Skeletal muscle cell (primary cell): Measurements from ENCODE around the gene TPM1.

Experiments
- DNase-seq: peaks from one replicate; pipeline ENCODE4 v3.0.0-alpha.2; 2010; ENCODE audit warnings: low read depth
- H3K4me3 ChIP-seq: 2 replicates; pipeline ENCODE4 v1.5.1; 2011; ENCODE audit warnings: low read depth, mild to moderate bottlenecking, control low read depth, low read length, moderate library complexity

The TPM1 gene

DNA sequence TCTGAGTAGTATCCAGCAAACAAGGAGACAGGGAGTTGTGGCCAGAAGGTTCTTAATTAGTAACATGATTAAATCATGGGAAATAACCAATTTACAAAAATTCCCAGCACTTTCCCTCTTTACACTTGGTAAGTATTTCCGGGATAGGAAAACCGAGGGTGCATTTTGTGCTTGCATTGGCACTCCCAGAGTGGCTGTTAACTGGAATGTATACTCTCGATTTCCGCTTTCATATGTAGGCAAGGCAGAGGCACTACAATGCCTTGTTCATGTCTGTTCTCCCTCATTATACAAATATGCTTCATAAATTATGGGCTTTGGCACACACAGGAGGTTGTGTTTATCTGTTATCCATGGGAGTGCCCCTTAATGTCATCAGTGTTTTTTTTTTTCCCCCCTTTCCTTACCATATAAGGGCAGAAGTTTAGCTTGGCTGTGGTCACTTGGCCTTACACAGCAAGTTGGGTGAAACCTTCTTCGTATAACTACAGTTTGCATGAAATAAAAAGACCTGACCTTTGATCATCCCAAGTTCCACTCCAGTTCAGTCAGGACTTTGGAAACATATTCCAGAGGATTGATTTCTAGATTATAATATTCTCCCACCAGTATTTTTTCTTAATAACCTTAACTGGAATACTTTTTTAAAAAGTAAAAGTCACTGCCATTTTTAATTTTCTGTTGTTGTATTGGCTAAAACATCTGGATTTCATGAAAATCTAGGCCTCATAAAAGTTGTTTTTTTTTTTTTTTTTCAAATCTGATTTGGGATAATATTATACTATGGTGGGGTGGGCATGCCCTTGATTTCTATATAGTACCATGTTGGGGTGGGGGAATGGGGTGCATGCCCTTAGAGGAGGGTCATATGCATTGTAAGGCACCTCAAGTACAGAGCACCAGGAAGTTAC is 8.9 kb downstream of the TPM1 start:
- DNase-seq = no peak

DNA sequence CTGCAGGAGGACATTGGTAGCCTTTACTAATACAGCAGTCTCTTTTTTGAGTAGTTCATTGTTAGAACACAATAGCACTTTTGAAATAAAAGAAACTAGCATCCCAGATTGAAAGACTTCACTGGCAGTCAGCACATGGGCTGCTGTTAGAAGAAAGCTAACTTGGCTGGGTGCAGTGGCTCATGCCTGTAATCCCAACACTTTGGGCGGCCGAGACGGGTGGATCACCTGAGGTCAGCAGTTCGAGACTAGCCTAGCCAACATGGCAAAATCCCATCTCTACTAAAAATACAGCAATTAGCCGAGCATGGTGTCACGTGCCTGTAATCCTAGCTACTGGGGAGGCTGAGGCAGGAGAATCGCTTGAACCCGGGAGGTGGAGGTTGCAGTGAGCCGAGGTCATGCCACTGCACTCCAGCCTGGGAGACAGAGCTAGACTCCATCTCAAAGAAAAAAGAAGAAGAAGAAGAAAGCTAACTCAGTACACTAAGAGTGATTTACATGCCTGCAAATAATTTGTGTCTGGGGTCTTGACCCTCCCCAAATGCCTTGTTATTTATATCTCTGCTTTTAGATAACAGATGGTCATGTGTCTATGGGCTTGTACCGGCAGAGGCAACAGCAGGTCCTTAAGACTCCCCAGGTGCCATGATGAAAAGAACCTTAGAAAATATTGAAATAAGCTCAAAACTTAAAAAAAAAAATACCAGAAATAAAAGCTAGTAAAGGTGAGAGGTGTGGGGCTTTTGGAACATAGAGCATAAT is 9.7 kb downstream of the TPM1 start:
- no peak overlapping the region for H3K4me3 ChIP-seq
- no peak for DNase-seq

More for the DNA sequence above, 8.9 kb downstream of the TPM1 start:
- H3K4me3 ChIP-seq = no peak overlapping the region

DNA sequence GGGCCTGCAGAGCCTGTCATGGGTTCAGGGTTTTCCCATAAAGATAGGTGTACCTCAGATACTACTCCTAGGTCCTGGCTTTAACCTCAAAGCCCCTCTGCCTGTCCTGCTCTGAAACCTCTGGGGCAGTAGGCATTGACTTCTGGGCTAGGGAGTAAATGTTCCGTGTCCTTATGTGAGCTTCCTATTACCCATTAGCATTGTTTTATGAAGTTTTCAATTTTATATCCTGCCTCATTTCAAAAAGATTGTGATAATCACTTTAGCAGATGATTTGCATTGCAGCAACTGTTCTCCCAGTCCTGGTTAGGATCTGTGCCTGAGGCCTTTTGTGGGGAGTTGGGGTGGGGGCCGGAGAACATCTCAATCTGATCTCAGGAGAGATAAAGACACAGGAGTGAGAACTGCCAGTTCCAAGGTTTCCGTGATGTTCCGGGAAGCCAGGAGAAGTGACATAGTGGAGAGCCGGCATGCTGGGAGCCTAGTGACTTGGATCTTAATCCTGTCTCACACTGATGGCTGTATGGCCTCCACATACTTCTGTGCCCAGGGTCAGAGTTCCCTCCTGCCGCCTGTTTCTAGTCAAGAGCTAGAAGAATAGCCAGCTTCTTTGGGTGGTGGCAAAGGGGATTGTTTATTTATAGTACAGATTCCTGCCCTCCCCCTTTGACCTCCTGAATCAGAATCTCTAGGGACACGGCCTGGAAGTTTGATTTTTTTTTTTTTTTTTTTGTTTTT is 10.6 kb downstream of the TPM1 start:
- no peak for DNase-seq
- H3K4me3 ChIP-seq = no peak overlapping the region

DNA sequence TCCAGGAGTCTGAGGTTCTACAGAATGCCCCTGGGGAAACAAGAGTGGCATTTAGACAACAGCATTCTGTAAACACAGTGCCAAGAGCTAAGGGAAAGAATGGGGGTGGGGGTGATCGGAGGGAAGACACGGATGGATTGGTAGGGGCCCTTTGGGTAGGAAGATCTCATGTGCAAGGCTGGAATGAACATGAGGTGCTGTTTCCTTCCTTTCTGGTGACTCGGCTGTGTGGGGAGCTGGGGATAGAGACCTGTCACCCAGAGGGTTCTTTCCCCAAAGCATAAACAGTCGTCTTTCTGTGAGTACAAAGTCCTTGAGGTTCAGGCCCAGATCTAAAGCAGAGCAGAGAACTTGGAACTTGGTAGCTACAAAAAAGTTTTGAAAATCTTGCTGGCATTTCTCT is 11.7 kb downstream of the TPM1 start:
- DNase-seq = no peak
- no peak overlapping the region for H3K4me3 ChIP-seq

DNA sequence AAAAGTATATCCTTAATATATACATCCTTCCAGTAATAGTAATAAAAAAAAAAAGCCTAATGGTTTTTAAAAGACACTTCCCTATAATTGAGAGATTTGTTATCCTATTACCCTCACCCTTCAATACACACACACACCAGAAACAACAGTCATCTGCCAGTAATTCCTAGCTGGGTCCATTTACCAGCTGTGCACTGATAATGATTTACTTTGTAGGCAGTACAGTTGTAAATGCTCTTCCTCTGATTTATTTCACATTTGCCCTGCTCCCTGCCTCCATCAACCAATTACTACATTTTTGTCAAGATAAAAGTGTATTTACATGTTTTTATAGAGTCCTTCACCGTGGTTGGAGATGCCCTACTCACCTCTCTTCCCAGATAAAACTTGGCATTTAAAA is 12.4 kb downstream of the TPM1 start:
- DNase-seq = no peak
- H3K4me3 ChIP-seq = no peak overlapping the region

DNA sequence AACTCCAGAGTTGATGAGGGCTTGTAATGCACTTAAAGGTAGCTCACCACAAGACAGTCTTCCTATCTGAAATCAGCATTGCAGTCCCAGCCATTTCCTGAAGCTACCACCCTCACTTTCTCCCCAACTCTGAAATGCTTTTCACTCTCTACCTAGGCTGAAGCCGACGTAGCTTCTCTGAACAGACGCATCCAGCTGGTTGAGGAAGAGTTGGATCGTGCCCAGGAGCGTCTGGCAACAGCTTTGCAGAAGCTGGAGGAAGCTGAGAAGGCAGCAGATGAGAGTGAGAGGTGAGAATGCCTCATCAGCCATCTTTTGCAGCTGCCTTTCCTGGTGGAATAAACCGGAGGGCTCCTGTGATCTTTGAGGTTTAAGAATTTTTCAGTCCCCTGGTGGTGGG is 14.3 kb downstream of the TPM1 start:
- no peak for DNase-seq
- H3K4me3 ChIP-seq = no peak overlapping the region

DNA sequence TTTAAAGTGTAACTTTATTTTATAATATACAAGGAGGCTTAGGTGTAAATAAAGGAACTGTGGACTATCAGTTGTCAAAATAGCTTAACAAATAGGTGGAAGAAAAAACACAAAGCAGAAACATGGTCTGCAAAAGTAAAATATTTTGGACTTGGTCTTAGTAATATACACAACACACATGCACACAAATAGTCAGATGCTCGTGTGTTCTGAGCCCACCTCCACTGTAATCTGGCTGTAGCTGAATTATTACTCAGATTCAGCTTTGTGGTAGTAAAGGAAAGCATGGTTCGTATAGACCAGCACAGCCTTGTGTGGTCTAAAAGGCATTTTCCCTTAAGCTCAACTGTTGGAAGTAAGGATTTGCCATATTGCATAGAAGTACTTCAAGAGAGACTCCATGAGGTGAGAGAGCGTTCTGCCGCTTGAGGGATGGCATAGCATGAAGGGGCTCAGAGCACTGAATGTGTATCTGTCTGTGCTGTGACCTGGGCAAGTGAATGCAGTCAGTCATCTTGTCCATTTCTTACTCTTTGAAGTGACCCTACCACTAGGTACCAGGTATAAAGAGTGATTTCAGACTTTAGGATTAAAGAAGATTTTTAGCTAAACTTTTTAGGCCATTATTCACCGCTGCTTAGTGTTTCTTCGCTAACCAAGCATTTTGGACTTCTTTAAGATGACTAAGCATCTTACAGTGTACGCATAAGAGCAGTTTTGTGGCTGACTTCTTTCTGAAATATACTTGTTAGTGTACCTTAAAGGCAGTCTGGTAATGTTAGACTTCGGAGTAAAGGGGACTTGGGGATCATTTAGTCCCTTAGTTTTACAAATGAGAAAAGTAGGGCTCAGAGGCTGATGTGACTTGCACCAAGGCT is 15.2 kb downstream of the TPM1 start:
- DNase-seq = no peak
- no peak overlapping the region for H3K4me3 ChIP-seq

DNA sequence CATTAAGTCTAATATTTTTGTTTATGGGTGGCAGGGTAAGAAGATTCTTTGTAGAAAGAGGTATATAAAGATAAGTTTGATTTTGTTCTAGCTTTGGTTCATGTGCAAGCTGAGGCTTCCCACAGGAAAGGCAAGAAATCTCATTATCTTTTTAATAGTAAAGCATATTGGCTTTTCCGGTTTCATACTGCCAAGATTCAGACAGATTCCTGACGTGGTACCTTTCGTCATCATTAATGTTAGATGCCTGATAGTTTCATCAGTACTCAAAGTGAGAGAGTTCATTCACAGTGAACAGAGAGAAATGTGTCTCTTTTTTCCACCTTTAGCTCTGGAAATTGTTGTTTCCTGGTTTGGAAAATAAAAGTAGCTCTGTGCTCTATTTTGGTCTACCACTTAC is 16.5 kb downstream of the TPM1 start:
- DNase-seq = no peak
- no peak overlapping the region for H3K4me3 ChIP-seq

DNA sequence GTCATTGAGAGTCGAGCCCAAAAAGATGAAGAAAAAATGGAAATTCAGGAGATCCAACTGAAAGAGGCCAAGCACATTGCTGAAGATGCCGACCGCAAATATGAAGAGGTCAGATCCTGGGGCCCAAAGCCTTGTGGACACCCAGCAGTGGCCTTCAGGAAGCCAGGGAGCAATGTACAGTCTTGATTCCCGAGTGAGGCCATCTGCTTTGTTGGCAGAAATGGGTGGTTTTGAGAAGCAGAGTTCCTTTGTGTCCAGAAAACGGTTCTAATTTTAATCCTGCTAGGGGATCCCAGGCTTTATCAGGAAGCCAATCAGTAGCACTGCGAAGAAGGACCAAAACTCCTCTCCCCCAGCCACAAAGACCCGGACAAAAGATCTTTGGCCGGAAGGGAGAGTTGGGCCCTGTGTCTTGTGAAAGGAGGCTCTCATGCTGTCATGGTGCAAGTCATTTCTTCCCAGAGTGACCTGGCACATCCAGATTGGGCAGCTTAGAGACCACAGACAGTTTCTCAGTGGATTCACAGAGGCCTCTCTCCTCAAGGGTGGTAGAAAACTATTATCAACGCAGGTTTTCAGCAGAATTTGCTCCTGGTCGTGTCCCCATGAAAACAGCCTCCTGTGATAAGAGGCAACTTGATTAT is 17.1 kb downstream of the TPM1 start:
- no peak overlapping the region for H3K4me3 ChIP-seq
- DNase-seq = no peak

DNA sequence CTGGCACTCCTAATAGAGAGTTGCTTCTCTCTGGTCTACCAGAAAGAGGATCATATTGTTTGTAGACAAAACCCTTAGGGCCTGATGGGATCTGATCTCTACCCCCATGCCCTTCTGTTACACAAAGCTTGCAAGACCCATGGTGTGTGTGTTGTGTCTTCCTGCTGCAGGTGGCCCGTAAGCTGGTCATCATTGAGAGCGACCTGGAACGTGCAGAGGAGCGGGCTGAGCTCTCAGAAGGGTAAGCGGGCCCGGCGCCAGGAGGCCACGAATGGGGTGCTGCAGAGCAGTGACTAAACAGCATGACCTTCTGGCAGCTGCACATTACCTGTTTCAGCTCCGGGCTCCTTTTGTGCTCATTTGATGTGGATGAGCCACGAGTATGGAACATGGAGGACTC is 18.2 kb downstream of the TPM1 start:
- DNase-seq = no peak
- no peak overlapping the region for H3K4me3 ChIP-seq

DNA sequence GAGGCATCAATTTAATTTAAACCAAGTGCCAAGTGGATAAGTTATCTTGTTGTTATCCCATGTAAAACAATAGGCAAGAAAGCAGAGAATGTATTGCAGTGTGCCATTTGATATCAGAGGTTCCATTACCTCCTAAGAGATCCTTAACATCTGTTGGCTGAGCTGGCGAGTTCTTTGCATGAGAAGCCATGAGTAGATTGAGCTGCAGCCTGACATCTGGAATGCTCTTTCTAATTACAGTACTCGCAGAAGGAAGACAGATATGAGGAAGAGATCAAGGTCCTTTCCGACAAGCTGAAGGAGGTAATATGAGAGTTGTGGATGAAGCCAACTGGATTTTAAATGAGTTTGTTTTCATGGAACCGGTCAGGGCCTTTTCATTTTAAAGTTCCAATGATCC is 19.4 kb downstream of the TPM1 start:
- no peak overlapping the region for H3K4me3 ChIP-seq
- no peak for DNase-seq

DNA sequence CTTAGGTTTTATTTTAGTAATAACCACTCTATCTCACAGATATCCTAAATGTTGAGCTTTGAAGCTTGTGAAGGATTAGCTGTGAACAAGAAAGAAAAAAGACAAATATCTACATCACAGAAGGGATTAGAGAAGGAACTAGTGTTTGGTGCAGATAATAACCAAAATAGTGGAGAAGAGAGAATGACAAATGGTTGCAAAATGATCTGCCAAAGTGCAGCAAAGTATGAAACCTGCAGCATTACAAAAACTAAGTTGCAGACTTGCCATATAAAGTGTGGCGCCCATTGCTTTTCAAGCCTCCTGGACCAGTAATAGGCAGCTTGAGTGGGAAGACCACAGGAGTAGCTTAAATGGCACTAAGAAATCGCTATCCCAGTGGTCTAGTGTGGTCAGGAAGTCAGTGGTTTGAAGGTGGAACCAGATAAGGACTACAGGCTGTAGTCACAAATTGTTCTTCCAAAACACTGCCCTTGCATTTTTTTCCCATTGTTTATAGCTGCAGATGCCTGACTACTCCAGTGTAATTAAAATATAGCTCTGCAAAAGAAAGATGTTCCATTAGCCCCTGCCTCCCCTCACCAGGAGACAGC is 20.7 kb downstream of the TPM1 start:
- H3K4me3 ChIP-seq = no peak overlapping the region
- DNase-seq = no peak

DNA sequence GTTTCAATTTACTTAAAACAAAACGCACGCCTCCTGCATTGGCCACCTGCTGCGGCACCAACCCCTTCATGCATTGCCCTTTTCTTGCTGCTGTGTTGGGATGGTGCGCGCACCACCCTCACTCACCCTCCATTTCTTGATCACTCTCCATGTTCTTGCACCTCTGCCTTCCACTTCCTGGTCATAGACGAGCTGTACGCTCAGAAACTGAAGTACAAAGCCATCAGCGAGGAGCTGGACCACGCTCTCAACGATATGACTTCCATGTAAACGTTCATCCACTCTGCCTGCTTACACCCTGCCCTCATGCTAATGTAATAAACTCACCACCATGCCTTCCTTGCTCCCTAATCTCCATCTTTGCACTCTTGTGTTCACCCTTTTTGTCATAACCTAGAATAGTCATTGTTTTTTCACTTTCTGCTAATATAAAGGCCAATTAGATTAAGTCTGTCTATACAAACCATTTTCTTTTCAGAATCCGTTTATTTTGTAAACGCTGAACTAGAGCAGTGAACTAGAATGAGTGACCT is 21.4 kb downstream of the TPM1 start:
- DNase-seq = no peak
- H3K4me3 ChIP-seq = no peak overlapping the region

DNA sequence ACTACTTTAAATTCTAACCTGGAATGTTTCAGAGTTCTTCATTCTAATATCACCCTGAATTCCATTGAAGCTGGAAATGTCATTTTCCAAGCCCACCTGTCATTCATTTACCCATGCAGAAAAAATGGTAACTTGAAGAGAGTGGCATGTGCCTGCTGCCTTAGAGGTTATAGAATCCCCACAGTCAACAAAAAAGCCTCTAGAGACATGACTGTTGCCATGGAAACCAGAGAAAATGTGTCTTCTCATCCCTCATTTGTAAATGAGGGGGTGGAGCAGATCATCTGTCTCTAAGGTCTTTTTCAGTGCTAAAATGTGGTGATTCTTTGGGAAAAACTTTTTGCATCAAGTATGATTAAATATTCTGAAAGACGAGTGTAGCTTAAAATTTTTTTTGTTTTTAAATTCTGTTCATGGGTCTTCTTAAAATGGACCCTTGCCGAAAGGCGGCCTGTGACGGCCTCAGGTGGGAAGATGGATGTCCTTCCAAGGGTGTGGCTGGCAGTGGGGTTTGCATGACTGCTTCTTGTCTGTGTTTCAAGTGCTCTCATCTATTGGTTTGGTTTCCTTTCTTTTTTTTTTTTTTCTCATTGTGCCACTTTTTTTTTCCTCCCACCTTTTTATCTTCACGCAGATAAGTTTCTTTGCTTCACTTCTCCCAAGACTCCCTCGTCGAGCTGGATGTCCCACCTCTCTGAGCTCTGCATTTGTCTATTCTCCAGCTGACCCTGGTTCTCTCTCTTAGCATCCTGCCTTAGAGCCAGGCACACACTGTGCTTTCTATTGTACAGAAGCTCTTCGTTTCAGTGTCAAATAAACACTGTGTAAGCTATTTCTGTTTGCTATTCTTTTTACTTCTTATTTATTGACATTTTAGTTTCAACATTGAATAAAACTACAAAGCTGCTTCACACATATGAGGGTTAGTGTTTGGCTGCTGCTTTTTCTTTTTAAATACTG is 23.0 kb downstream of the TPM1 start:
- no peak for DNase-seq
- no peak overlapping the region for H3K4me3 ChIP-seq

DNA sequence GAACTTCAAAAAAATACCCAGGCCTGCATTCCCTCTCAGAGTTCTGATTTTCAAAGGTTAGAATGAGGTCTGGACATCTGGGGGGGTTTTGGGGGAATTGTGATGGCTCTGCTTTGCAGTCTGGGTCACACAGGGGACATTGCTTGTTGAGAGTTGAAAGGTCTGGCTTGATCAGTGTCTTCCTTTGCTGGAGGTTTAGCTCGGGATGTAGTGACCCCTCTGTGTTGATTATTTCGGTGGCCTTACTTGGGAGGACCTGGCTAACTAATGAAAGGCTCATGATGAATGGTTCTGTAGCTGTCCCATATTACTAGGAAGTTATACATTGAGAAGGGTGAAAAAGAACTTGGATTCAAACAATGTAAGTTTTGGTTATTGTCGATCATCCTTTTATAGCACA is 23.7 kb downstream of the TPM1 start:
- DNase-seq = no peak

DNA sequence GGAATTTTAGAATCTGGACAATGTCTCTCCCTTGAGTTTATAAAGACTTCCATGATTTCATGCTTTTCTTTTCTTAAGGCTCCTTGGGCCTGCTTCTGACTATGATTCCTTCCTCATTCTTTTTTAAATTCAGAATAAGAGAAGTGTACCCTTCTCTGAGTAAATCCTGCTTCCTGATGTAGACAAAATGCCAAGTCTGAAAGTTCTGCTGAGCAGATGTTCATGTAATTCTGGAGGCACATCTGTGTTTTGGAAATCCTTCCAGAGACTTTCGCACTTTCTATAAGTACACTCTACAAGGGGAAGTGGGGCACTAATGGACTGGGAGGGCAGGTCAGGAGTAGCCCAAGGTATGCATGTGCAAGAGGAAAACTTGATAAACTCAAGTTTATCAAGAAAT is 24.8 kb downstream of the TPM1 start:
- no peak overlapping the region for H3K4me3 ChIP-seq
- no peak for DNase-seq

More for the DNA sequence above, 23.7 kb downstream of the TPM1 start:
- H3K4me3 ChIP-seq = no peak overlapping the region
